ENCODE results near the gene MRPL16.
A peak's percentile ranks its signal among the peaks of the same experiment; 100 is the strongest.
"Not testable (repeated sequence)": the region's sequence is repeated elsewhere in the genome, so short reads cannot be mapped to it uniquely, and the experiment has no call there.

Gene MRPL16

DNA sequence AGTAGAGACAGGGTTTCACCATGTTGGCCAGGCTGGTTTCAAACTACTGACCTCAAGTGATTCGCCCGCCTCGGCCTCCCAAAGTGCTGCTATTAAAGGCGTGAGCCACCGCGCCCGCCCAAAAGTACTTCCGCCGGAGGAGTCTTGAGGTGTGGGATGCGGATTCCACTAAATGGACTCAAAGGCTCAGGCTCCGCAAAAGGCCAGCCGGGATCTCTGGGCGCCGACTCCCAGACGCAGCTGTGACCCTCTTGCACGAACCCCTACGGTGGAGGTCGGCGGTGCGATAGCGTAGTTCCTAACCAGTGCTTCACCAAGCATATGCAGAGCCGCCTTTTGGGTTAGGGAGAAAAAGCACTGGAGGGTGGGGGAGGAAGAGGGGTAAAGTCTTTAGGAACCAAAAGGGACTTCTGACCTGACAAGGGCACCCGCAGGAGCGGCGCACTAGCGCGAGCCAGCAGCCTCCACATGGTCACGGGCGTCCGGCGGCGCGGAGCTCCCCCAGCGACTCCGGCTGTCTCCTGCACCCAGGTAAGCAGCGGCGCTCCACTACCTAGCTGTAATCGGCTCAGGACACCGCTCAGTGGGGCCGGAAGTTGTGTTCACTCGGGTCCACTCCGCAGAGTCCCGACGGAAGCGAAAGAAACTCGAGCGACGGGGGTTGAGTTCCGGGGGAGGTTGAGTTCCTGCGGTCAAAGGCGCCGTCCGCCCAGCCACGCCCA, at the start of gene MRPL16:
TSS of gene MRPL16 (minus strand) at position 590 of the 722 bp plus-strand sequence. CDS start at position 470, 120 bp downstream.
- intact Hi-C loops (cut with DNase I) = no loop called here
- DNase-seq = peak; percentile 79 to 97 (median 86)

GRCh38 chr11:59859673-59860072, 49.1 kb upstream of the MRPL16 start:
- no peak for DNase-seq
- intact Hi-C loops (cut with DNase I) = no loop called here

- intact Hi-C loops (cut with DNase I) = no loop called here
- DNase-seq = no peak
Measured at GRCh38 chr11:59857439-59858434, 47.2 kb upstream of the MRPL16 start.

DNA sequence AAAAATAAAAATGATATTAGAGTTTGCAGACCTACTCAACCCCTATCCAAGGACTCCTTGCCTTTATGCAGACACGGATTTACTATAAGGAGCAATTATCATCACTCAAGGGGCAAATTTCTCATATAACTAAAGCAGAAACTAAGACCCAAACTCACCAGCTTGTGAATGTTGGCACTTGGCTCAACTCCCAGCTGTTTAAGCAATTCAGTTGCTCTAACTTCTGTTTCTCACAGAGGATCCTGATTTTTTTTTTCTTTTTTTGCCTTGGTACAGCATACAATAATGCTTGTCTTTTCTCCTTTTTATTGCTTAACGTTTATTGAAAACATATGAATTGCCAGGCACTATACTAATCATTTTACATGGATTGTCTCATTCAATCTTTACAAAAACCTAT, 44.3 kb upstream of the MRPL16 start:
- no peak for DNase-seq
- intact Hi-C loops (cut with DNase I) = no loop called here

DNA sequence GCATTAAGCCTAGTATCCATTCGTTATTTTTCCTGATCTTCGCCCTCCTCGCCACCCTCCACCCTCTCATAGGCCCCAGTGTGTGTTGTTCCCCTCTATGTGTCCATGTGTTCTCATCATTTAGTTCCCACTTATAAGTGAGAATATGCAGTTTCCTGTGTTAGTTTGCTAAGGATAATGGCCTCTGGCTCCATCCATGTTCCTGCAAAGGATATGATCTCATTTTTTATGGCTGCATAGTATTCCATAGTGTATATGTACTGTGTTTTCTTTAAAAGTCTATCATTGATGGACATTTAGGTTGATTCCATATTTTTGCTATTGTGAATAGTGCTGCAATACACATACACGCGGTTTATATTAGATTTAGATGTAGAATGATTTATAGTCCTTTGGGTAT, 40.8 kb upstream of the MRPL16 start:
- intact Hi-C loops (cut with DNase I); DNase-seq: not testable (repeated sequence)

GRCh38 chr11:59849551-59849950, 39.0 kb upstream of the MRPL16 start:
- intact Hi-C loops (cut with DNase I); DNase-seq: not testable (repeated sequence)

DNA sequence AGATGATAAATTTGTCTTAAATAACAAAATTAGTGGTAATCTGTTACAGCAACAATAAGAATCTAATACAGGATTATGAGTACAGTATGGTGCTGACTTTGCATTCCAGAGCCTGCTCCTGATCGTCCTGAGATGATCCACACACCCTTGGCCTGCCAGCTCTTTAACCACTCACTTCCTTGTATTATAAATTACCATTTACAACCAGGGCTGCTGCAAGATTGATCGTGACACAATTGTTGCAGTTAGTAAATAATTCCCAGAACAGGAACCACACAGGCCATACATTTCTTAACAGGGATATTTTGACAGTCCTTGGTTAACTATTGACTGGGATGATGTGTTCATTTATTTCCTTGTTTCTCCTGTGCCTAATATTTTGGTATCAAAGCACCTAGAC, 38.6 kb upstream of the MRPL16 start:
- no peak for DNase-seq
- intact Hi-C loops (cut with DNase I) = no loop called here

GRCh38 chr11:59848439-59848838, 37.9 kb upstream of the MRPL16 start:
- intact Hi-C loops (cut with DNase I) = not testable (repeated sequence)

GRCh38 chr11:59847626-59848025, 37.0 kb upstream of the MRPL16 start:
- intact Hi-C loops (cut with DNase I) = no loop called here
- no peak for DNase-seq

More at GRCh38 chr11:59848439-59848838, 37.9 kb upstream of the MRPL16 start:
- DNase-seq = not testable (repeated sequence)

DNA sequence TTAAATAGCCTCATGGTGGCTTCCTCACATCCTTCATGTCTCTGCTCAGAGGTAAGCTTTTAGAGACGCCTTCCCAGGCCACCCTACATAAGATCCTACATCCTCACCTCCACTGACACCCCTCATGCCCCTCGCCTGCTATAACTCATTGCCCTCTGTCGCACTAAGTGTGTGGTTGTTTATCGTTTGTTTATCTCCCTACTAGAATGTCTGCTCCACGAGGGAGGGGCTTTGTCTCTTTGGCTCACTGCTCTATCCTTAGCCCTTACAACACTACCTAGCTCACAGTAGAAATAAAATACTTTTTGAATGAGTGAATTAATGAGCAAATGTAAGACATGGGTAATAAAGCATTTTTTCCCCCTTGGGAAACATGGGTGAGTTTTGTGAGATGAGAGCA, 36.0 kb upstream of the MRPL16 start:
- intact Hi-C loops (cut with DNase I) = no loop called here
- no peak for DNase-seq

- intact Hi-C loops (cut with DNase I) = no loop called here
- DNase-seq = no peak
Measured at GRCh38 chr11:59845399-59845798, 34.8 kb upstream of the MRPL16 start, which contains the start of gene CBLIF. Gene CBLIF, minus strand, starts transcription at chr11:59845499. Its CDS starts 46 bp downstream, at chr11:59845453.

GRCh38 chr11:59842316-59842715, 31.7 kb upstream of the MRPL16 start:
- intact Hi-C loops (cut with DNase I) = no loop called here
- no peak for DNase-seq

DNA sequence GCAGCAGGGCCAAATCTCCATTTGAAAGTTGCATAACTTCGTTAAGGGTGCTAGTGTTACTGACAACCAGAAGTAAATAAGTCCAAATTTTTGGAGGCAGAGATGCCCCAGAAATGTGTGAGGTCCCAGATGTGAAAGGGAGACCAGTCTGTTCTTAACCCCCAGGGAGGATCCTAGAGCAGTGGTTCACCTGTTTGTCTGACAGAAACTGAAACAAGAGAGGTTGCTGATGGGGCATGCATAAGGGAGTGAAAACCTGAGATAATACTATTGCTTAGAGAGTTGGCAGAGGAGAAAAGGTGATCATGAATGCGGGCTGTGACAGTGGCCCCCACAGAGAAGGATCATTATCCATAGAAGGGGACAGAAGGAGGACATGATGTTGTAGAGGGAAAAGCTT, 30.9 kb upstream of the MRPL16 start:
- intact Hi-C loops (cut with DNase I) = no loop called here
- DNase-seq = no peak

DNA sequence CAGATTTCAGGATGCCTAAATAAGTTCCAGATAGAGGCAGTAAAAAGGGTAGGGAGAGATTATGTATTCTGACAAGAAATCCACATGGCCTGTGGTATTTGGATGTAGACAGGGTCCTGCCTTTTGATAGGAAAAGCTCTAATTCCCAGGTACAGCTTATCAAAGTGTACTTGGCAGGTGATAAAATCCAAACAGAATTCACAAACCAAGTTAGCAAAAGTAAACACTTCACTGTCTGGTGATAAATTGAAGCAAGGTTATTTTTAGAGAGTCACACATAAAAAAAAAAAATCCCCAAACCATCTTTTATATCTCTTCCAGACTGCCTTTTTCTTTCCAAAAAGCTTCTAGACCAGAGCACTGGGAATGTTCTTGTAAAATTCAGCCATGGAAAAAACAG, 29.0 kb upstream of the MRPL16 start:
- intact Hi-C loops (cut with DNase I) = no loop called here
- DNase-seq = no peak

DNA sequence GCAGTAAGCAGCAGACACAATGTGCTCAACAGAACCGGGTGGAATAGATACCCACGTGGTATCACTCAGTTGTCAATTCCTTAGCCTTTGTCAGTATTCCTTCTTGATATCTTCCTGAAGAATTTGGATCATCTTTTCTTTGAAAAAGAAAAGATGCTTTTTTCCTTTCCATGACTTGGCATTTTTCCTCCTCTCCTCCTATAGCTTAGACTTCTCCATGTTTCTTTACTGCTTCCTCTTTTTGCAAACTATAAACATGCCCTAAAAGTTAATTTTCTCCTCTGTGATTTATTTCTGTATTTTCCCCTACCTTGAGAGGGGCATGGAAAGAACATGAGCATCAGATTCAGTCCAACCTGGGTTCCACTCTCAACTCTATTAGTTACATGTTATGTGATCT, 23.0 kb upstream of the MRPL16 start:
- intact Hi-C loops (cut with DNase I) = no loop called here
- no peak for DNase-seq

- intact Hi-C loops (cut with DNase I) = no loop called here
- no peak for DNase-seq
Measured at GRCh38 chr11:59829358-59829757, 18.8 kb upstream of the MRPL16 start.

- intact Hi-C loops (cut with DNase I) = loop anchor here (1.0 to 5.0 kb wide), 2 partner anchors 307 to 429 kb away; no protein-coding TSS in a partner anchor
- no peak for DNase-seq
Measured at GRCh38 chr11:59822989-59823566, 12.5 kb upstream of the MRPL16 start.

DNA sequence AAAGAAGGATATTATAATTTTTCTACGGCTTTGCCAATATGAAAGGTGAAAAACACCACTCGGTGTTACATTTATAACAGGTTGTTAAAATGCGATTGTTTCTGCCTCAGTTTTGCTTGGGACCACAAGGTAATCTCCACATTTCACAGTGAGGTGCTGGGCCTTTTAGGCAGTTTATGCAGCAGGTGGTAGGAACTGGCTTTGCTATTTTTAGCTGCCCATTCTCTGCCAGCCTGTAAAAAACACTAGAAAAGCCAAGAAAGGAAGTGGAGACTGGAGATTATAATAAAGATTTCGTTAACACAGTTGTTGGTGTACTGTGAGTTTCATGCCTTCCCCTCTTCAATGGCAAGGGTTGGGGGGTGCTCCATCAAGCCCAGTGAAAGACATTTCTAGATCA, 8.0 kb upstream of the MRPL16 start:
- intact Hi-C loops (cut with DNase I) = no loop called here
- DNase-seq = no peak

DNA sequence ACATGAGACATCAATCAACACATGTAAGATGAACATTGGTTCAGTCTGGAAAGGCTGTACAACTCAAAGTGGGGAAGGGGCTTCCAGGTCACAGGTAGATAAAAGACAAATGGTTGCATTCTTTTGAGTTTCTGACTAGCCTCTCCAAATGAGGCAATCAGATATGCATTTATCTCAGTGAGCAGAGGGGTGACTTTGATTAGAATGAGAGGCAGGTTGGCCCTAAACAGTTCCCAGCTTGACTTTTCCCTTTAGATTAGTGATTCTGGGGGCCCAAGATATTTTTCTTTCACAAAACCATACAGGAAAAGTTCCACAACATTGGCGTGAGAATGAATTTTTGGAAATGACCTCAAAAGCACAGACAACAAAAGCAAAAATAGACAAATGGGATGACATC, 5.9 kb upstream of the MRPL16 start:
- intact Hi-C loops (cut with DNase I) = not testable (repeated sequence)

GRCh38 chr11:59815754-59816153, 5.2 kb upstream of the MRPL16 start:
- no peak for DNase-seq
- intact Hi-C loops (cut with DNase I) = no loop called here

More for the DNA sequence above, 5.9 kb upstream of the MRPL16 start:
- not testable (repeated sequence) for DNase-seq

DNA sequence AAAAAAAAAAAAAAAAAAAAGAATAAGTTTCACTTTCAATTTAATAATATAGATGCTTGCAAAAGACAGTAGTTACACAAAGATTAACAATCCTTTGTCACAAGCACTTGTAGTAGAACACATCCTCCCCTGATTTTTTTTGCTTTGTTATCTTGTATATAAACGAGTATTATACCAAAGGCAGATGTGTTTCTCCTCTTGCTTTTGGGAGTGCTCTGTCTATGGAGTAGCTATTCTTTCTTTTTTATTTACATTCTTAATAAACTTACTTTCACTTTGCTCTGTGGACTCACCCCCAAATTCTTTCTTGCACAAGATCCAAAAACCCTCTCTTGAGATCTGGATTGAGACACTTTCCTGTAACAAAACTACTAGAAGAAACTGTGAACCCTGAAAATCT, 3.4 kb upstream of the MRPL16 start:
- intact Hi-C loops (cut with DNase I) = no loop called here
- DNase-seq = no peak

All from posterior cingulate gyrus (tissue), 11 donors.